ENCODE results near the gene MGAT4C. TPM values are rescaled to one million over a fixed set of nuclear protein-coding genes. Genes with fewer than 3 reads are reported as not detected.

The MGAT4C gene
- total RNA-seq, 1 donor from 2014 or later = 2.6 TPM

GRCh38 chr12:86044396-86044795 lies 211.8 kb downstream of the MGAT4C start:
- no peak for ATAC-seq (ENCODE audit: poor library complexity)
- intact Hi-C loops (cut with DNase I) = no loop called here
- no peak for DNase-seq

GRCh38 chr12:86042062-86042461 lies 214.1 kb downstream of the MGAT4C start:
- DNase-seq = no peak
- no peak for ATAC-seq (ENCODE audit: poor library complexity)

GRCh38 chr12:86018361-86018760 lies 237.8 kb downstream of the MGAT4C start:
- intact Hi-C loops (cut with DNase I) = no loop called here
- DNase-seq = no peak
- no peak for ATAC-seq (ENCODE audit: poor library complexity)

More at GRCh38 chr12:86042062-86042461, 214.1 kb downstream of the MGAT4C start:
- intact Hi-C loops (cut with DNase I) = no loop called here

GRCh38 chr12:86015026-86015425 lies 241.2 kb downstream of the MGAT4C start:
- intact Hi-C loops (cut with DNase I) = no loop called here
- DNase-seq = no peak
- ATAC-seq (ENCODE audit: poor library complexity) = no peak

GRCh38 chr12:86006727-86007126 lies 249.5 kb downstream of the MGAT4C start:
- intact Hi-C loops (cut with DNase I) = no loop called here
- no peak for ATAC-seq (ENCODE audit: poor library complexity)

GRCh38 chr12:85998074-85998473 lies 258.1 kb downstream of the MGAT4C start:
- DNase-seq (no peak), ATAC-seq (ENCODE audit: poor library complexity) (no peak)
- intact Hi-C loops (cut with DNase I) = no loop called here

More at GRCh38 chr12:86006727-86007126, 249.5 kb downstream of the MGAT4C start:
- DNase-seq = no peak

- intact Hi-C loops (cut with DNase I) = no loop called here
These were observed 259.9 kb downstream of the MGAT4C start for GRCh38 chr12:85996280-85996679.

GRCh38 chr12:85993746-85994145 lies 262.4 kb downstream of the MGAT4C start:
- intact Hi-C loops (cut with DNase I) = no loop called here
- no peak for DNase-seq
- no peak for ATAC-seq (ENCODE audit: poor library complexity)

More at GRCh38 chr12:85996280-85996679, 259.9 kb downstream of the MGAT4C start:
- no peak for ATAC-seq (ENCODE audit: poor library complexity)
- DNase-seq = no peak

- intact Hi-C loops (cut with DNase I) = no loop called here
- ATAC-seq (ENCODE audit: poor library complexity) (no peak), DNase-seq (no peak)
These were observed 270.2 kb downstream of the MGAT4C start for GRCh38 chr12:85985996-85986395.

- ATAC-seq (ENCODE audit: poor library complexity) (no peak), DNase-seq (no peak)
- intact Hi-C loops (cut with DNase I) = no loop called here
These were observed 272.6 kb downstream of the MGAT4C start for GRCh38 chr12:85983601-85984000.

- intact Hi-C loops (cut with DNase I) = no loop called here
- ATAC-seq (ENCODE audit: poor library complexity) = no peak
These were observed 276.6 kb downstream of the MGAT4C start for GRCh38 chr12:85979641-85980040.

GRCh38 chr12:85975716-85976115 lies 280.5 kb downstream of the MGAT4C start:
- ATAC-seq (ENCODE audit: poor library complexity) (no peak), DNase-seq (no peak)
- intact Hi-C loops (cut with DNase I) = no loop called here

More at GRCh38 chr12:85979641-85980040, 276.6 kb downstream of the MGAT4C start:
- DNase-seq = no peak

GRCh38 chr12:85971800-85972199 lies 284.4 kb downstream of the MGAT4C start:
- DNase-seq (no peak), ATAC-seq (ENCODE audit: poor library complexity) (no peak)
- intact Hi-C loops (cut with DNase I) = no loop called here

GRCh38 chr12:85968606-85969005 lies 287.6 kb downstream of the MGAT4C start:
- DNase-seq (no peak), ATAC-seq (ENCODE audit: poor library complexity) (no peak)
- intact Hi-C loops (cut with DNase I) = no loop called here

- intact Hi-C loops (cut with DNase I) = no loop called here
- DNase-seq = no peak
- ATAC-seq (ENCODE audit: poor library complexity) = no peak
These were observed 292.9 kb downstream of the MGAT4C start for GRCh38 chr12:85963326-85963725.

GRCh38 chr12:85956081-85956480 lies 300.1 kb downstream of the MGAT4C start:
- intact Hi-C loops (cut with DNase I) = no loop called here
- no peak for ATAC-seq (ENCODE audit: poor library complexity)
- DNase-seq = no peak

- DNase-seq (no peak), ATAC-seq (ENCODE audit: poor library complexity) (no peak)
- intact Hi-C loops (cut with DNase I) = no loop called here
These were observed 301.1 kb downstream of the MGAT4C start for GRCh38 chr12:85955127-85955526.

- intact Hi-C loops (cut with DNase I) = no loop called here
- DNase-seq = no peak
- no peak for ATAC-seq (ENCODE audit: poor library complexity)
These were observed 304.4 kb downstream of the MGAT4C start for GRCh38 chr12:85951823-85952222.

GRCh38 chr12:85949253-85949652 lies 306.9 kb downstream of the MGAT4C start:
- intact Hi-C loops (cut with DNase I) = no loop called here
- no peak for ATAC-seq (ENCODE audit: poor library complexity)
- no peak for DNase-seq

GRCh38 chr12:85948340-85948739 lies 307.9 kb downstream of the MGAT4C start:
- intact Hi-C loops (cut with DNase I) = no loop called here
- ATAC-seq (ENCODE audit: poor library complexity) (no peak), DNase-seq (no peak)

GRCh38 chr12:85947286-85947685 lies 308.9 kb downstream of the MGAT4C start:
- no peak for ATAC-seq (ENCODE audit: poor library complexity)
- no peak for DNase-seq

More at GRCh38 chr12:85947286-85947685, 308.9 kb downstream of the MGAT4C start:
- intact Hi-C loops (cut with DNase I) = no loop called here
